Activated CD8-positive, alpha-beta memory T cell treated with anti-CD3 and anti-CD28 coated beads, Interleukin-2, amount 50 U/mL, for 24 hours (primary cell): ENCODE measurements around the gene MATN1.

ENCODE experiments used
- DNase-seq: peaks from one replicate; pipeline ENCODE4 v3.0.0-alpha.2; 2020; ENCODE audit errors: extremely low read depth

Gene MATN1

DNA sequence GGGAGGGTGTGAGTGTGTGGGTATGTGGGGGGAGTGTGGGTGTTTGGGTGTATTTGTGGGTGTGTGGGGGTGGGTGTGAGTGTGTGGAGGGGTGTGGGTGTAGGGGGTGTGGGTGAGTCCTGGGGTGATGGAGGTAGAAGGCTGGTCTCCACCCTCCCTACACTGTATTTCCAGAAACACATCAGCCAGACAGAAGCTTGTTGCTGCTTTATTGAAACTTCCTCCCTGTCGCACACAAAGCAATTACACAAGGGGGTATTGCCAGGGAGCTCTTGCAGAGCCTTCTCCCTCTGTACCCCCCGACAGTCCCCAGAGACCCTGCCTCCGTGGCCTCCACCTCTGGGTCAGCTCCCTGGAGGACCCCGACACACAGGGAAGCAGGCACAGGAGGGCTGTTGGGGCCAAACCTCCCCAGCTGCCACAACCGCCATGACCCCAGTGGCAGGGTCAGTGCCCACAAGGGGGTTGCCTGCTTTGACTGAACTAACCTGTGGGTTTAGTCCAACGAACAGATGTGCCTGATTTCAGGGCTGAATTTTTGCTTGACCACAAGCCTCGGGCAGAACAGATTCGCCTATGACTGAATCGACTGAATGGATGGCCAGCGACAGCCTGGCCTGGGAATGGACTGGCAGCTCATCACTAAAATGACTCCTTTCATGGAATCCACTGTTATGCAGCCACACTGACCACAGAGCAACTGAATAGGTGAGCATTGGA is 9.1 kb upstream of the MATN1 start:
- no peak for DNase-seq

DNA sequence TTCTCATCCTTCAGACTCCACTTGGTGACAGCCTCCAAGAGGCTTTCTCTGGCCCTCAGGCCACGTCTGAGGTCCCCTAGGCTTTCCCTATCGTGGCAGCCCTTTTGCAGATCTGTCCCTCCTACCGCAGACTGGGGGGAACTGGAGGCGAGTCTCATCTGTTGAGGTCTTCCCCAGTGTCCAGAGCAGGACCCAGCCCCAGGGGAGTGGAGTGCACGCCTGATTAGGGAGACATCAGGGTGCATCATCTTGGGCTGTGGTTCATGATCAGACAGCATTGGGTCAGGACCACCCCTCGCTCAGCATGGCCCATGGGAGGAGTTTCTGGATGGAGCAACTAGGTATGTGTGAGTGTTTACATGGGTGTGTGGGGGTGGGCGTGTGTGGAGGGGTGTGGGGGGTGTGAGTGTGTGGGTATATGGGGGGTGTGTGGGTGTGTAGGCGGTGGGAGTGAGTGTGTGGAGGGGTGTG is 8.5 kb upstream of the MATN1 start:
- no peak for DNase-seq

DNA sequence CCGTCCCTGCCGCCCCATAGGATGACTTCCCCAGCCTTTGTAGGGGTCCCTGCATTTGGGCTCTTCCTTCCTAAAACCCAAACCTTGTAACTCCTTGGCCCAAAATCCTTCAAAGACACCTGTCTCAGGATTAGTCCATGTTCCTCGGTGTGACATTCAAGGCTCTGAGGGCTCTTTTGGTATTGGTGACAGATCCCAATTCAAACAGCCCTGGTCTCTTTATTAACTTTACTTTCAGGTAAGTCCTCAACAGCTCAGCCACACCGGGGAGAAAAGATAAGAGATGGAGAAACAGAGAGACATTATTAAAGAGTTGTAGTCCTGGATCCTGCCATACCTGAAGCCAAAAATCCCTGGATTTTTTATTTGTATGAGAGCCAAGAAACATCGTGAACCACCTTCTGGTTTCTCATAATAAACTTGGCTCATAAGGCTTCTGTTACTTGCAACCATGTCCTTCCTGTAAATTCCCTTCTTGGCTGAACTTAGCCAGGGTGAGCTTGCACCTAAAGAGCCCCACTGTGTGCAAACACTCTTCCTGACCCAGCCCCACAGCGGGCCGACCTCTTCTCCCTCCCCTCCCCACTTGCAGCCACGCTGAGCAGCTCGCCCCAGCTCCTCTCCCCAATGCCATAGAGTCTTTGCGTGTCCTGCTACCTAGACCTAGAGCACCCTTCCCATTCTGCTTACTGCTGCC is 7.9 kb upstream of the MATN1 start:
- no peak for DNase-seq

DNA sequence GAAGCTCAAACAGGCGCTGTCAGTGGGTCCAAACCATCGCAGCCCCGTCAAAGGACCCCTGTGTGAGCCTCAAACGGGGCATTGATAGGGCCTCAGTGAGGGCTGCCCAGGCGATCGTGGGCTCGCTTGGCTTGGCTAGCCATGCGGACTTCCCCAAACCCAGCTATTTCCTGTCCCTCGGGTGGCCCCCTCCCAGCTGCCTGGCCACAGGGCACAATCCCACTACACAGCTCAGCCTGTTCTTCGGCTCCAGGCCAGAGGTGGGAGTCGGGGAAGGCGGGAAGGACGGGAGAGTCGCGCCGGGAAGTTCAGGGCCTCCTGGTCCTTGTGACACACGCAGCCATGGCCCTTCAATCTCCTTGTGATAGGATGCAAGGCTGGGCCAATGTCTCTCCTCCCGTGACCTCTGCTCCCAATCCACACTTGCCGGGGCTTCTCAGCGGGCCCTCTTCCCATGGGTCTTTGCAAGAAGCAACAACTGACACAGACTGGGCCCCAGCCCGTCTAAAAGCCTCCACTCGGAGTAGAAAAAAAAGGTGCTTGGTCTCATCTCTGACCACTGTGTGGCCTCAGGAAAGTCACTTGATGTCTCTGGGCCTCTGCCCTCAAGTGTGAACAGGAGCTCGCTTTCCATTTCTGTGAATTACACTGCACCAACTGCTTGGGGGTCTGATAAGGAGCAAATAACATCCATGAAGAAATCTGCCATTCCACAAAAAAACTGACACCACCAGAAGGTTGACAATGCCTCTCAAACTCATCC is 7.1 kb upstream of the MATN1 start:
- no peak for DNase-seq

DNA sequence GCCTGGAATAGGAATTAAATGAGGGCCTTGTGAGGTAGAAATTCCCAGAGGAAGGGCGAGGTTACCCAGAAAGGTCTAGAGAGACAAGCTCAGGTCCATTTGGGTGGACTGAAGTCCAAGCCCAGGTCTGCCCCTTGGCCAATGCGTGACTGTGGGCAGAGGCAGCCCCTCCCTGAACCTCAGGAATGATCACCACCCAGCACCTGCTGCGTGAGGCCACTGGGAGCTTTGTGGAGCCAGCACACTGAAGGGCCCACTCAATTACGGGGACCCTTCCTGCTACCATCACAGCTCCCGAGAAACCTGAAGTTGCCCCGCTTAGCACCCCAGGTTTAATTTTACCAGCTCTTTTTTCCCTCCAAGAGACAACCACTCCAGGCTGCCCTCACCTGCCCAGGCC is 6.5 kb upstream of the MATN1 start:
- DNase-seq, result no peak

DNA sequence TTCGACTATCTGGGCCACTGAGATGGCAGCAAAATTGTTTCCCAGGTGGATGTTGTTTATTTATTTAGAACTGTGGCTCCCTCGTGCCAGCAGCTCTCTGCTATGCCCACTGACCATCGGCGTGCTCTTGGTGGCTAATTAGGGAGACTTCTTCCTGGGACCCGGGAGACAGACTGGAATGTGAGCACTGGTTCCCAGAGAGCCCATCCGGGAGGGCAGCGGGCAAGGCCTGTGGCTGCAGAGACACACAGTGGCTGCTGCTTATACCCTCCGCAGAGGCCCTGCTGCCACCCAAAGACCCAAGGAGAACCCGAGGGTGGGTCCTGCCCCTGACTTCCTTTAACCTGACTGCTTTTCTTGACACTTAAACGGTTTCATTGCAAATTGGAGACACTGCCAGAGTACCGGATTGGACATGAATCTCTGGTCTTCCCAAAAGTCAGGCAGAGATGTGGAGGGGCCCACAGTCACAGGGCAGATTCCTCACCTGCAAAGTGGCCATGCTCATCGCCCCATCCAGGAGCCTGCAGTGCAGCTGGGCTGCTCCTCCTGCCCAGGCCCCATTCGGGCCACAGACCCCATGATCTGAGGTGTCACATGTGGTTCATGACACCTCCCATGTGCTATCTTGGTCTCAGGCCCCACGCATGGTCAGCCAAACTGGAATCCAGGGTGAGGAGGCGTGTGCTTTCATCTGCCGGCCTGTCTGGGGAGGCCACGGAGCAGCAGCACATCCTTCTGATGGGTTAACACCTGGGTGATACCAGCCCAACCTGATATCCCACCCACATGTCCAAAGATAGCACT is 5.7 kb upstream of the MATN1 start:
- DNase-seq, result no peak

DNA sequence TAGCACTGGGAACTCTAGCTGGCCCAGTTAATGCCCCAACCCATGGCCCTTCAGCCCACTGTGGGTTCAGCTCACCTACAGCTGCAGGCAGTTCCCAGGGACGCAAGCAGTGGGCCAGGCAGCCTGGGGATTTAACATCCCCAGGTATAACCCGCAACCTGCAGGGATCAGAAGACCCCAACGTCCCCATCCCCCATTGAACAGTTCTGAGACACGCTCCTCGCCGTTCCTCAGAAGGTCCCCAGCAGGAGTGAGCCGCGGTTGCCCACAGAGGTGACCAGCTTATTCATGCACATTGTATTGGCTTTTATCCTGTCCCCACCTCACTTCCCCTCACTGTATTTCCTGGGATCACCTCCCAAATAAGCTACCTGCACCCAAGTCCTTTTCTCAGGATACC is 5.0 kb upstream of the MATN1 start:
- no peak for DNase-seq

DNA sequence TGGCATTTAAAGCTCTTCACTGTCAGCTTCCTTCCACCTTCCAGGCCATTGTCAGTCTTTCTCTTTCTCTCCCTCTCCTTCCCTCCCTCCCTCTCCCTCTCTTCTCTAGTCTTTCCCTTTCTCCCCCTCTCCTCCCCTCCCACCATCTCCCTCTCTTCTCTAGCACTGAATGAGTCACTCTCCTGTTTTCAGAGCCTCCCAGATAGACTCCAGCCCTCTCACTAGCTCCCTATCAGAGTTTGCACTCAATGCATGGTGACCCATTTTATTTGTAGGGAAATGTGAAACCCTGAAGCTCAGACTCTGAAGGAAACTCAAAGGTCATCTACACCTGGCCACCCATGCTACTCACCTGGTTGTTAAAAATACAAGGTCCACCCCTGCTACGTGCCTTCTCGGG is 4.4 kb upstream of the MATN1 start:
- DNase-seq, result no peak

DNA sequence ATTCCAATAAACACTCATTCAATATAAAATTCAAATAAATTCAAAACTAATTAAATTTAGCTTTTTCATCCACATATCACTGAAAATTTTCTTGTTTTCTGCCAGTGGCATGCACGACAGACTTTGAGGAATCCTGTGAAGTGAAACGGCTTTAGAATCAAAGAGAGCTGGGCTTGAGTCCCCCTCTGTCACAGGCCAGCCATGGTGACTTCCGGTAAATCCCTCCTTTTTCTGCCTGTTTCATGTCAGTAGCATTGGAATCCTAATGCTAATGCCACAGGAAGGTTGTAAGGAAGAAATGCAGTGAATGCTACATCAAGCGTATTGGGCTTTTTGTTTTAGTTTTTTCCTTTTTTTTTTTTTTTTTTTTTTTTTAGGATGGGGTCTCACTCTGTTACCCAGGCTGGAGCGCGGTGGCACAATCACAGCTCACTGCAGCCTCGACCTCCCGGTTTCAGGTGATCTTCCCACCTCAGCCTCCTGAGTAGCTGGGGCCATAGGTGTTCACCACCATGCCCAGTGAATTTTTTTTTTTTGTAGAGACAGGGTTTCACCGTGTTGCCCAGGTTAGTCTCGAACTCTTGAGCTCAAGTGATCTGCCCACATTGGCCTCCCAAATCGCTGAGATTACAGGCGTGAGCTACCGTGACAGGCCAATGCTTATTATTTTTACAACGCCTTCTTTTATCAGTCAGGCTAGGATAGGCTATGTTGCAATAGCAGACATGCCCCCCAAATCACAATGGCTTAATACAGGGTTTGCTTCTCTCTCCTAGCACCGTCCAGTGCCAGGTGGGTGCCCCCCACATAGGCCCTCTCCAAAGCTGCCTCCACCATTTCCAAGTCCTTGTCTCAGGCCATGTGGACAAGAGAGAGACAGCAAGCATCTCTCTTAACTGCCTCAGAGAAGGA is 3.6 kb upstream of the MATN1 start:
- no peak for DNase-seq

DNA sequence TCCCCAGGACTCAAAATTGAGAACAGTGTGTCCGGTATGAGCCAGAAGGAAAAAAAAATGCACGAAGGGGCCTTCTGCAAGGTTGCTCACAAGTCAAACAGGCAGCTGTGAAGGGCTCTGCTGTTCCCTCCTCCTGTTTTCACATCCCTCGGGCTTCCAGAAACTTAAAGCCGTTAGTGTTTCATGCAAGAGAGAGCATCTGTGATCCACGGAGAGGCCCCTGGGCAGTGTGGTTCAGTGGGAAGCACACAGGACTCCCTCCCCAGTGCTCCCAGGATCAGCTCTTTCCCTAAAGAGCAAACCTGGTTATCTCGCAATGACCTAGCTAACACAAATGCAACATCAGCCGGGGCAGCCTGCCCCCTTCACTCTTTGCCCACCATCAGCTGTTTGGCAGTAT is 2.9 kb upstream of the MATN1 start:
- DNase-seq, result no peak

DNA sequence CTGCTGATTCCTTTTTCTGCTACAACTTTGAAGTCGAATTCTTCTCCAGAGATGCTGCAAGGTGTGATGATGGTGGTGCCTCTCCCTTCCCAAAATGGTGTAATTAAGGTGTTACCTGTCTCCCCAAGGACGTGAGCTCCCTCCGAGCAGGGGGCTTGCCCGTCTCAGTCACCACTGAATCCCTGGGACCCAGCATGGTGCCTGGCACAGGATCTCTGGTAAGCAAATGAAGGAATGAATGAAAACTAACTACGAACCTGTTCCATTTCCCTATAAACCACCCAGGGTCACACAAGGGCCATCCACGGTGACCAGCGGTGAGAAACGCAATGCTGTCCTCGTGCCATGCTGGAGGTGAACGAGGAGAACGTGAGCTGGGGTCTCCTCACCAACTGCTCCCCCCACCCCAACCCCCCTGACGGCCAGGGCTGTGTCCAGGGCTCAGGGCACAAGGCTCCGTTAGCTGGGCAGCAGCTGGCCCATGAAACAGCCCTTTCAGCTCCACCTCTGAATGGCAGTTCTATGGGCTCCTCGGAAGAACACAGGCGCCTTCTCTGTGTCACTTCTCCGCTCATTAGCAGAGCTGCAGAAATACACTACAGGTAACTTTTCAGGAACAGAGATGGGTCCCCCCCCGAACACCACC is 2.2 kb upstream of the MATN1 start:
- DNase-seq, result no peak

DNA sequence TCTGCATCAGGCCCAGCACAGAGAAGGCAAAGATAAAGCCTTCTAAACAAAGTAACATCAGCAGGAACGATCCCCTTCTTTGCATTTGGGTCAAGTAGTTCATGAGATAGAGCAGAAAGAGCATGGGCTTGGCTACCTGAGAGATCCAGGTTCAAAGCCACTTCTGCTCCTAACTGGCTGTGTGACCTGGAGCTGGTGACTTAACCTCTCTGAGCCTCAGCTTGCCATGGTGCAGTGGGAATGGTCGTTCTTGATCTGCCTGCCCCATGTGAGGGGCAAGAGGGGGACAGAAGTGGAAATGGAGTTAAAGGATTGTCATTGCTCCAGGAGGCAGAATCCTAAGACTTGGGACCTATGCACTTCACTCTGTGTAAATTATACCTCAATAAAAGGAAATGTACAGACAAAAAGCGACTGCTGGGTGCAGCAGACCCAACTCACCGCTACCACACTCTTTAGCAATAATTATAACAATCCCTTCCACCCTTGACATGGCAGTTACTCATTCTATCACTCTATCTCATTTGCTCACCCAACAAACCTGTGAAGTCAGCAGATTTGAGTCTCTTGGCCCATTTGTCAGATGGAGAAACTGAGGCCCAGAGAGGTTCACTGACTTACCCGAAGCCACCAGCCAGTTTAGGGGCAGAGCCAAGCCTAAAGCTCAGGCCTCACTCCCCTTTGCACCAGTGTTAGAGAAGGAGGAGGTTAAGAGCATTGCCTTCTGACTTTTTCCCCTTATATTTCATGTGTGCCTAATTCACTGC is 1.5 kb upstream of the MATN1 start:
- no peak for DNase-seq

DNA sequence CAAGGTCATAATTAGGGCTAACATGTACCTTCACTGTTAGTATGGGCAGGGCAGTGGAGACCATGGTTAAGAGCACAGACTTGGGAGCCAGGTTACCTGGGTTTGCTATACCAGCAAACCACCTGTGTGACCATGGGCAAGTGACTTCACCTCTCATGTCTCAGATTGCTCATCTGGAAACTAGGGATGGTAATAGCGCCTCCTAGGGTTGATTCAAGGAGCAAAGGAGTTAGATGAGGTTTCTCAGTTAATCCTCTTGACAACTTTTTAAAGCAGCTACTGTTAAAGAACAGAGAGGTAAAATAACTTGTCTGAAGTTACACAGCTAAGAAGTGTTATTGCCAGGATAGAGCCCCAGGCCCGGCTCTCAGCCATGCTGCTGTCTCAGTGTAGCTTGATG is 790 bp upstream of the MATN1 start:
- no peak for DNase-seq

DNA sequence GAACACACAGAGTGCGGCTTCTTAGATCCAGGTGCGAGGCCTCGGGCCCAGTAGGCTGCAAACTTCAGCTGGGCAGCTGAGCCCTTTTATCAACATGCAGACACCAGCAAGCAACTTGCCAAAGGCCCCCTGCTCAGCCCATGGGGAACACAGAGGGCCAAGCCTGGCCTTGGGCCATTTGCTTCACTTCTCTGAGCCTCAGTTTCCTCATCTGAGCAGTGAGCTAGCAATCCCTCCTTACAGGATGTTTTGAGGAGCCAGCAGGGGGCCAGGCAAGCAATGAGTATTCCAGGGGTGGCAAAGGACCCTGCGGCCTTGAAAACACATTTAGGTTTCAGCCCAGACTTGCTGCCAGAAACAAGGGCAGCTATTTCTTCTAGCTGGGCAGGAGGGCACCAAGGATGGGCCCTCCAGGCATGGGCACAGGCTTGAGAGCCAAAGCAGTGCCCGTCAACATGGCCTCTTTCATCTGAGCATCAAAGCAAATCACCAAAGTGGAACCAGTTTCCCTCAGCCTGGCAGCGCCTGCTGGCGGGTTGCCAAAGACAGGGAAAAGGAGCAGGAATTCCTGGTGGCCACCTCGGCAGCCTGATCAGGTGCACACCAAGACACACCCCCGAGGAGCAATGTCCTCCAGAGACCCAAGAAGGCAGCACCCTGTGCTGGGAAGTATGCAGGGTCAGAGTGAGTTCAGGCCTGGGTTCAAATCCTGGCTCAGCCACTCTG is 1.4 kb downstream of the MATN1 start:
- DNase-seq, result no peak

DNA sequence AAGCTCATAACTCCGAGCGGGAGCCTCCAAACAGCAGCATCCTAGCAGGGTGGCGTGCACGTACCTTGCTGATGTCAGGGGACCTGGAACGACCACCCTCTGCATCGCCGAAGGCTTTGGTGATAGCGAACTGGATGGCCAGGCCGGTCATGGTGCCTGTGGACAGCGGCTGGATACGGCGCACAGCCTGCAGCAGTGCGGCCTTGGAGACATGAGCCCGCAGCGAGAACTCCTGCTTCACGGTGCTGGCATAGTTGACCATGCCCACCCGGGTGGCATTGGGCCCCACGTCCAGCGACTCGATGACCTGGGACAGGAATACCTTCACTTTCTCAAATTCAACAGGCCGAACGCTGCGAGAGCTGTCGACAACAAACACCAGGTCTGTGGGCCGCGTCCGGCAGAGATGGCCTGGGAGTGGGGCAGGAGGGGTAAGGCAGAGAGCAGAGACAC is 2.0 kb downstream of the MATN1 start:
- no peak for DNase-seq

DNA sequence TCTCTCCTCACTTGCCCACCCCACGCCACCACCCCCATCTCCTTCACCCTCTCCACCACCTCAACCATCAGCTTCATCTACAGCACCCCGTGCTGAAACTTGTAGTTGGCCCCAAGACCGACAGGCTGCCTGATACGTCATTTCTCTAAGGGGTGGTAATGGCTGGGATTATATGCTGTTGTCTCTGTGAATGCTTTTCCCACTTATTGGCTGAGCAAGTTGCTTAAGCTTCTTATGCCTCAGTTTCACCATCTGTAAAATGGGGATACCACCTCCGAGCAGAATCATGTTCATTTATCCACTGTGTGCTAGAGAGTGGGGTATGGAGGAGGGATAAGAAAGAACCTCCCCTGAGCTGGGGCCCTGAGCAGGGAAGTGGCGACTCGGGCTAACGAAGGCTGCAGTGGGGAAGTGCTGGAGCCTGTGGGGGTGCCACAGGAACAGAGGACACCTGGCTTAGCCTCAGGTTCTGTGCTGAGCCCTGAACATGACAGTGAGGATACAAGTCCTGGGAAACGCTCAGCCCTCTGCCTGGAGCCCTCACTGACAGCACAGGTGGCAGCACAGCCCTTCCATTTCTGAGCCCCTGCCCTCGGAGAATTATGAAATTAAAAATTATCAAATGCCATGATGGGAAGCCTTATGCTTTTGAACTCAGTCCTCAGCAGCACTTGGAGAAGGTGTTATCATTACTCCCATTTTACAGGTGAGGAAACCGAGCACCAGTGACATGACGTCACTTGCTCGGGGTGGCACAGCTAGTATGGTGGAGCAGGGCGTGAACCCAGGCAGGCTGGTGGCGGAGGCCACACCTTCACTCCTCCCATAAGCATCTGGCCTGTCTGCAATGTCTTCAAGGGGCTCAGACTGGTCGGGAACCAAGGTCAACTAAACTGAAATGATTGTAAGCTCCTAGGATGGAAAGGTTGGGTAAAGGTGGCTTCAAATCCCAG is 2.8 kb downstream of the MATN1 start:
- DNase-seq, result no peak

DNA sequence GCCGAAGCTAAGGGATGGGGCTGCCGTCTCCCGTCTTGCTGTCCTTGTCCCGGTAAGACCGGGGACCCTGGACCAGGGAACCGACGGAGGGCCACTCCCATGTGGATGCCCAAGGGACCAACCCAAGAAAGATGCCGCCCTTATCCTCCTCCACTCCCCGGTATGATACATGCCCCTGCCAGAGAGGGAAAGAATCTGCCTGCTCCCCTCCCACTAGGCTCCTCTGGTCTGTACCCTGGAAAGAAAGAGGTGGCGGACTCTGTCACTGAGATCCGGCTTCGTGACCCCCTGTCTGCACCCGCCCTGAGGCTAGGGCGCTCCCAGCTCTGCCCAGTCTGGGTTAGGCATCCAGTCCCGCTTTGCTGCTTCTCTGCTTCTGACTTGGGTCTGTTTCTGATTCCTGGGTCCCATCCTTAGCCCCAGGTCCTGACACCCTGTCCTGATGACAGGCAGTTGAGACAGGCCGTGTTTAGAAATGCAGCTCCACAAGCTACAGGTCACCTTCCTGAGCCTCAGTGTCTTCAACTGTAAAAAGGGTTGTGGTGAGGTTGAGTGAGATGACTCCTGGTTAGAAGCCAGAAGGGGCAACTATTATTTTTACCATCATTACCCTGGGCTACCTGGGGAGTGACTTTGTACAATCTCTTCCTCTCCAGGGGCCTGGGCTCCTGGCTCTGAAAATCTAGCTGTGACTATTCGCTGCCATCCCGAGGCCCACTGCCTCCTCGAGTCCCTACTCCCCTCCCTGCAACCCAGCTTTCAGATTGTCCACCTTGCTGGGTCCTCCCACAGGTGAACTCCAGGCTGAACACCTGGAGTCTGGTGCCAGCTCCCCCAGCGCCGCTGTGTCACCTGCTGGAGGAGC is 3.7 kb downstream of the MATN1 start:
- DNase-seq, result no peak
